ENCODE data around the gene HSFX3.
"Not testable (repeated sequence)": the region's sequence is repeated elsewhere in the genome, so short reads cannot be mapped to it uniquely, and the experiment has no call there.

HSFX3 gene

GRCh38 chrX:149549701-149550100 is at the start of gene HSFX3:
HSFX3 (minus strand) TSS chrX:149549924; CDS start chrX:149549852, 72 bp downstream.
- not testable (repeated sequence) for DNase-seq

- not testable (repeated sequence) for DNase-seq
These were observed 48.9 kb upstream of the HSFX3 start for GRCh38 chrX:149598603-149599002.

GRCh38 chrX:149595943-149596342 is 46.2 kb upstream of the HSFX3 start:
- DNase-seq = not testable (repeated sequence)

GRCh38 chrX:149595214-149595613 is 45.5 kb upstream of the HSFX3 start, which contains the start of gene HSFX2:
HSFX2 (minus strand) TSS chrX:149595314; CDS start chrX:149594700, 614 bp downstream.
- DNase-seq = not testable (repeated sequence)

GRCh38 chrX:149590993-149591392 is 41.3 kb upstream of the HSFX3 start:
- not testable (repeated sequence) for DNase-seq

GRCh38 chrX:149587359-149587758 is 37.6 kb upstream of the HSFX3 start, which contains the start of gene MAGEA9B:
MAGEA9B (minus strand) TSS chrX:149587459; CDS start chrX:149583179, 4,280 bp downstream.
- DNase-seq = not testable (repeated sequence)

- DNase-seq = not testable (repeated sequence)
These were observed 35.9 kb upstream of the HSFX3 start for GRCh38 chrX:149585631-149586030.

- DNase-seq = not testable (repeated sequence)
These were observed 23.7 kb upstream of the HSFX3 start for GRCh38 chrX:149573456-149573855.

GRCh38 chrX:149572743-149573142 is 23.0 kb upstream of the HSFX3 start:
- no peak for DNase-seq

GRCh38 chrX:149571770-149572169 is 22.0 kb upstream of the HSFX3 start:
- DNase-seq = no peak

- DNase-seq = no peak
These were observed 20.9 kb upstream of the HSFX3 start for GRCh38 chrX:149570668-149571067.

- no peak for DNase-seq
These were observed 20.0 kb upstream of the HSFX3 start for GRCh38 chrX:149569770-149570169.

GRCh38 chrX:149568701-149569296 is 19.1 kb upstream of the HSFX3 start:
- DNase-seq = no peak

- DNase-seq = no peak
These were observed 18.1 kb upstream of the HSFX3 start for GRCh38 chrX:149567621-149568417.

GRCh38 chrX:149563359-149563758 is 13.6 kb upstream of the HSFX3 start:
- DNase-seq = no peak

GRCh38 chrX:149555251-149555650 is 5.5 kb upstream of the HSFX3 start:
- DNase-seq = not testable (repeated sequence)

GRCh38 chrX:149551939-149552248 is 2.2 kb upstream of the HSFX3 start:
- not testable (repeated sequence) for DNase-seq

GRCh38 chrX:149551245-149551938 is 1.7 kb upstream of the HSFX3 start:
- not testable (repeated sequence) for DNase-seq

- not testable (repeated sequence) for DNase-seq
These were observed 730 bp upstream of the HSFX3 start for GRCh38 chrX:149550454-149550853.

- not testable (repeated sequence) for DNase-seq
These were observed 1.9 kb downstream of the HSFX3 start for GRCh38 chrX:149547782-149548181.

- DNase-seq = not testable (repeated sequence)
These were observed 2.8 kb downstream of the HSFX3 start for GRCh38 chrX:149546962-149547361.

- peak; percentile 3 to 18 for DNase-seq
These were observed 3.9 kb downstream of the HSFX3 start for GRCh38 chrX:149545545-149546543.
